ENCODE data around the gene STK35.
"Not testable (repeated sequence)": the region's sequence is repeated elsewhere in the genome, so short reads cannot be mapped to it uniquely, and the experiment has no call there.

The STK35 gene

DNA sequence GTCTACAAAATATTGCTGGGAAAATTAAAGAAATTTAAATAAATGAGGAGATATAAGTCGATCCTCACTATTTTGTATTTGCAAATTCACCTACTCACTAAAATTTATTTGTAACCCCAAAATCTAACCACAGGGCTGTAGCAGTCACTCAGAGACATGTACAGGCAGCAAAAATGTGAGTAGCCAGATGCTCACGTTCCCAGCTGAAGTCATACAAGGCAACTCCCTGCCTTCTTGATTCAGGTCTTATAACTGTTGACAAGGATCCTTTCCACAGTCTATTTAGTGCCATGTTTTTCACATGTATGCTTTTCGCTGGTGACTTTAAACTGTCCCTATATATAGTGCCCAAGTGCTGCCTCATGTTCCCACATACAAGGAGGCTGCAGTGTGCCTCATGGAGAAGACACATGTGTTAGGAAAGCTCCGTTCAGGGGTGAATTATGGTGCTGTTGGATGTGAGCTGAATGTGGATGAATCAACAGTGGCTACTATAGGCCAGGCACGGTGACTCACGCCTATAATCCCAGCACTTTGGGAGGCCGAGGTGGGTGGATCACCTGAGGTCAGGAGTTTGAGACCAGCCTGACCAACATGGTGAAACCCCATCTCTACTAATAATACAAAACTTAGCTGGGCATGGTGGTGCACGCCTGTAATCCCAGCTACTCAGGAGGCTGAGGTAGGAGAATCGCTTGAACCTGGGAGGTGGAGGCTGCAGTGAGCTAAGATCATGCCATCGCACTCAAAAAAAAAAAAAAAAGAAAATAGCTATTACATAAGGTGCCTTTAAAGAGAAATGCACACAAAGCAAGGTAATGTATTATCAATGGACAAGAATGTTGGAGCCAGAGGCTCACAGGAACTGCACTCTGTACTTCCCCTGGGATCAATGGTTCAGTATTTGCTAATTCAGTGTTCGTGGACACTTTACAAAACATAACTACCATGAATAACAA lies 55.3 kb downstream of the STK35 start:
- DNase-seq (ENCODE audit: low read depth in 1 of 2, low spot score in 1 of 2): no peak

DNA sequence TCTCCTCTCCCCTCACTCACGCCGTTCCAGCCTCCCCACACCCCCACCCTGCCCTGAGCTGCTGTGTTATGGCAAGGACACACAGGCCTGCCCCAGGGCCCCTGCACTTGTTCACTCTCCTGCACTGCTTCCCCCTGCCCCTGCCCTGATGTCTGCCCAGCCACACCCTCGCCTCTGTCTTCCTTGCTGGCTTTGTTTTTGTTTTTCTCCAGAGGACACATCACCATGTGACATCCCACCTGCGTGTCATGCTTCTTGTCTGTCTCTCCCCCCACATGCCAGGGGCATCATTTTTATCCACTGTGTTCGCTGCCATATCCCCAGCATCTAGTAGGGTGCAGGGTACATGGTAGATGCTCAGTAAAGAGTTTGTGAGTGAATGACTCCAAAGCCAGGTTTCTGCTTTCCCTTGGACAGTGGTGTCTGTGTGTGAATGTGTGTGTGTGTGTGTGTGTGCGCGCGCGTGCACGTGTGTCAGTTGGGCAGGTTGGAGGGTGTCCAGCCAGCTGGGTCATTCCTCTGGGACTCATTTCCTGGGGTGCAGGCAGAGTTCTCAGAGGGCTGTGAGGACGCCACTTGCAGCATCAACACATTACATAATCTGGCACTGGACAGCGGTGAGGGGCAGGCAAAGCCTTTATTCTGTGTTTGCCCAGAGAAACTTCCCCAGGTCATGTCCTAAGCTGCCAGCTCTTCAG lies 60.6 kb downstream of the STK35 start:
- DNase-seq (ENCODE audit: low read depth in 1 of 2, low spot score in 1 of 2): no peak

DNA sequence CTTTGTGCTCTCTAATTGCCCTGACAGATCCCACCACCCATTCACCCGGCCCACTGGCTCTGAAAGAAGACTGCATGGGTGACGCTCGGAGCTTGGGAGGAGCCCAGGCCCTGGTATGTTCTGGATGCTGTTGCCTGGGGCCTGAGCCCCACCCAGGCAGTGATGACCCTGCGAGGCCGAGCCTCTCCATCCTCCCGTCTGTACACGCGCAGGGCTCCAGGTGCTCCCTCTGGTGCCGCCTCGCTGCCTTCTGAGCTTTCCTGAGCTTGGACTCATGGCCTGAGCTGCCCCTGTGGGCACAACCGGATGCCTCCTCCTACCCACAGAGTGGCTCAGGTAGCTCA lies 61.2 kb downstream of the STK35 start:
- no peak for DNase-seq (ENCODE audit: low read depth in 1 of 2, low spot score in 1 of 2)

DNA sequence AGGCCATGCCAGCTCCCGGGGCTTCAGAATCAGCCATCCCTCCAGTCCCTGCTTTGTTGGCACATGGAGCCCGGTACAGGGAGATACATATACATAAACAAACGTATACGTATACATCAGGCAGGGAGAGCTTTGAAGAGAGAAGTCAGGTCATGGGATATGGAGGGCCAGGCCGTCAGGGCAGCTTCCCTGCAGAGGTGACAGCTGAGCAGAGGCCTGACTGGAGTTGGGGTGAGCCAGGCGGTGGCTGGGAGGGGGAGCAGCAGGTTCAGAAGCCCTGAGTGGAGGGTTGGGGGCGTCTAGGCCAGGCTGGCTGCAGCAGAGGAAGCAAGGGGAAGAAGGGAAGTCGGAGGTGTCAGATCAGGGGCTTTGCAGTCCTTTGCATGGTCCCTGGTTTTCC lies 61.7 kb downstream of the STK35 start:
- no peak for DNase-seq (ENCODE audit: low read depth in 1 of 2, low spot score in 1 of 2)

DNA sequence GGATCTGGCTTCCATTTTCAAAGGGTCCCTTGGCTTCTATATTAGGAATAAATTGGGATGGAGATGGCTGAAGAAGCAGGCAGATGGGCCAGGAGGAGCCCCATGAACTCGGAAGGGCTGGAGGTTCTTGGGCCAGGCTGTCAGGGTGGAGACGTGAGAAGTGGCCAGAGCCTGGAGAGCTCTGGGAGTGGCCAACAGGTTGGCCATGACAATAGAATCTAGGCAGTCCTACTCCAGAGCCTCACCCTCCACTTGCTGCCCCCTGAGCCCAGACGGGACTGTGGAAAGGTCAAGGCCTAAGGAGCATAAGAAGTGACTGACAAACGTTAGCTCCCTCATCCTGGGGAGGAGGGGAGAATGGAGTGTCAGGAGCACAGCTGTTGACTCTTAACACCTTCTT lies 62.1 kb downstream of the STK35 start:
- no peak for DNase-seq (ENCODE audit: low read depth in 1 of 2, low spot score in 1 of 2)

DNA sequence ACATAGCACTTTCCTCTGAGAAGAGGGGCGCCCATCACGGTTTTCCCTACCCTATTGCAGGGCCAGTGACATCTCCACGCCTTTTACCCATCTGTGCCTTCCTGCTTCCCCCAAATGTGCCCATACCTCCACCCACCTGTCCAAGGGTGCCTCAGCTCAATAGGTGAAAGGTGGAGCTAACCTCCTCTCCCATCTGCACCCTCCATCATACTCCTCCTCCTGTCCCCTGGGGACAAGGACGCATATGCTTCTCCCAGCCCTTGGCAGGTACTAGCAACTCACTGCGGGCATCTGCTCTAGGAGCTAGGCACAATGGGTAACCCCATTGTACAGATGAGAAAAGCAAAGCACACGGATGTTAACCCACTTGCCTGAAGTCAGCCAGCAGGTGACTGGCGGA lies 62.8 kb downstream of the STK35 start:
- DNase-seq (ENCODE audit: low read depth in 1 of 2, low spot score in 1 of 2): no peak

DNA sequence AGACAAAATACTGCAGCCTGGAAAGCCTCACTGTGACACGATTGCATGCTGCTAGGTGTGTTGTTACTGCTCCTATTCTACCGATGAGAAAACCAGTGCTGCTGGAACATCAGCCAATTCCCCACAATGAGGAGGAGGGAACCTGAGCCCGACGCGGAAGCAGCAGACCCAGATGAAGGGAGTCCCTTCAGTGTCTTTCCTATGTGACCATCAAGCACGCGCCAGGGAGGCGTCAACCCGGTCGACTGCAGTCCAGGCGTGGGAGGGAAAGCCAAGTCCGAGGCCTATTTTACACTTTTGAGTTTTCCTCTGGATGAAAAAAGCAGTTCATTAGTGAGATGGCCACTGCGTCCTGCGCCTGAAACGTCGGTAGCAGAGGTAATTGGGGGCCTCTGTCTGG lies 63.3 kb downstream of the STK35 start:
- DNase-seq (ENCODE audit: low read depth in 1 of 2, low spot score in 1 of 2): no peak

DNA sequence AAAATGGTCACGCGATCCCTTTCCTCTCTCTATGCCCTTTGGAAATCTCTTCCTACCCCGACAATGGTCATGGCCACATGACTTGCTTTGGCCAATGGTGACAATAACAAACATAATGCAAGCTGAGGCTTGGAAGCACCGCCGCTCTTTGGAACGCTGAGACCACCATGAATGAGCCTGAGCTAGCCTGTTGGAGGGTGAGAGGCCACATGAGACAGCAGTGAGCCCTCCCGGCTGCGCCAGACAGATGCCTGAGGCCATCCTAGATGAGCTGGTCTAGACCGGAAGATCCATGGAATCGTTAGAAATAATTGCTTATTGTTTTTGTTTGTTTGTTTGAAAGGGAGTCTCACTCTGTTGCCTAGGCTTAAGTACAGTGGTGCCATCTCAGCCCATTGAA lies 64.2 kb downstream of the STK35 start:
- DNase-seq (ENCODE audit: low read depth in 1 of 2, low spot score in 1 of 2): no peak

DNA sequence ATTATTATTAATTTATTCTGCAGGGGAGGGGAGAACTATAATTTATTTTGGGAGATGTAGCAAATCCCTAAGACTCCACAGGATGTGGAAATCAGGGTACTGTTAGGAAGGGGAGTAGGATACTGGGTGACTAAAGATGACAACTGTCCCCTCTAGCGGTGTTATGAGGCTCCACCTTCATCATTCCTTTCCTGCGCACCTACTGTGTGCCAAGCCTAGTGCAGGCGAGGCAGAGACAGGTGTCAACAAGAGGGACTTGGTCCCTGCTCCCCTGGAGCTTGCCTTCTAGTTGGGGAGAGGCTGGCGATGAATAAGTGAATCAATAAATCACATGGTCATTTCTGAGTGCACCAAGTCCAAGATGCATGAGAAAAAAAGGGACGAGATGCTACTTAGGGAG lies 65.5 kb downstream of the STK35 start:
- no peak for DNase-seq (ENCODE audit: low read depth in 1 of 2, low spot score in 1 of 2)

DNA sequence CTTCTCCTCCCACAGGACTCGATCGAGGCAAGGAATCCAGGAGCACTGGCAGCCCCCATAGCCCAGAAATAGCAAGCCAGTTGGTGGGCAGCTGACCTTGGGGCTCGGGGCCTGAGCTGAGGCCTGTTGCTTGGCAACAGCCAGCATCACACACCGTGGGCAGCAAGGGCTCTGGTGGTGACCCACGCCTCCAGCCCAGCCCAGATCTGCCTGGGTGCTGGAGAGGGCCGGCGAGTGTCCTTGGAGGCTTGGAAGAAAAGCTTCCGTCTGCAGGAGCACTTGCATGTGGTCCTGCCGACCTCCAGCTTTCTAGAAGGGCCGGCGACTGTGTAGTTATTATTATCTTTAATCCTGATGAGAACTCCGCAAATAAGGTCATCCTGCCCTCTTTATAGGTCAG lies 67.3 kb downstream of the STK35 start:
- DNase-seq (ENCODE audit: low read depth in 1 of 2, low spot score in 1 of 2): no peak

DNA sequence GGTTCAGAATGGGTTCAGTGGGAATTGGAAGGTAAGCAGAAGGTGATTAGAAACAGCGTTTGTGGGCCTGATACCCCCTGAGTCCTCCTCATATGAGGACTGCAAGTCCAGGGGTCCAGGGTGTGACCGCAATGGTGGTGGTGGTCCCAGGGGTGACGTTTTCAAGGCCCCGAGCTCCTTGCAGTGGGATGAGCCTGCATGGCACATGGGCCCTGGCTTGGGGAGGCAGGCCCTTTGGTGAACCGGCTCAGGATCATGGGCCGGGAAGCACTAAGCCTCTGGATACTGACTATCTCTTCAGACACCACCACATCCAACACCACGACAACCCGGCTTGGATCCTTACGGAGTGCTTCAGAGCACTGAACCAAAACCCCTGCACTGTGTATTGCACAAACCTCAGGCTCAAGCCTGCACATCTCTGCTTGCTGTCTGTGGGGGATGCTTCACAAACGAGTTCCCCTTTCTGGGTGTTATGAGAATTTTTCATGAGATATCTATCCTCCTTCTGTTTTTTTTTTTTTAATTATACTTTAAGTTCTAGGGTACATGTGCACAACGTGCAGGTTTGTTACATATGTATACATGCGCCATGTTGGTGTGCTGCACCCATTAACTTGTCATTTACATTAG lies 67.9 kb downstream of the STK35 start:
- no peak for DNase-seq (ENCODE audit: low read depth in 1 of 2, low spot score in 1 of 2)

DNA sequence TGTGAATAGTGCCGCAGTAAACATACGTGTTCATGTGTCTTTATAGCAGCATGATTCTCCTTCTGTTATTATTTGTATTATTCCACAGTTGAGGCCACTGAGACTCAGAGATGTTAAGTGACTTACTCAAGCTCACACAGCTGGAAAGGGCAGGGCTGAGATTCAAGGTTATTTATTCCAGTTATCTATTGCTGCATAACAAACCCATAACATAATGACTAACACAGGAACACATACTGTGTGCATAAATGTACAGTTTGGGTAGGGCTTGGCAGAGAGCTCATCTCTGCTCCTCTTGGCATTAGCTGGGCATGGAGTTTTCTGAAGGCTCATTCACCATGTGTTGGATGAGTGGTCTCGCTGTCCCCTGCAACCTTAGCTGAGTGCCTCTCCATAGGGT lies 68.8 kb downstream of the STK35 start:
- DNase-seq (ENCODE audit: low read depth in 1 of 2, low spot score in 1 of 2): no peak

DNA sequence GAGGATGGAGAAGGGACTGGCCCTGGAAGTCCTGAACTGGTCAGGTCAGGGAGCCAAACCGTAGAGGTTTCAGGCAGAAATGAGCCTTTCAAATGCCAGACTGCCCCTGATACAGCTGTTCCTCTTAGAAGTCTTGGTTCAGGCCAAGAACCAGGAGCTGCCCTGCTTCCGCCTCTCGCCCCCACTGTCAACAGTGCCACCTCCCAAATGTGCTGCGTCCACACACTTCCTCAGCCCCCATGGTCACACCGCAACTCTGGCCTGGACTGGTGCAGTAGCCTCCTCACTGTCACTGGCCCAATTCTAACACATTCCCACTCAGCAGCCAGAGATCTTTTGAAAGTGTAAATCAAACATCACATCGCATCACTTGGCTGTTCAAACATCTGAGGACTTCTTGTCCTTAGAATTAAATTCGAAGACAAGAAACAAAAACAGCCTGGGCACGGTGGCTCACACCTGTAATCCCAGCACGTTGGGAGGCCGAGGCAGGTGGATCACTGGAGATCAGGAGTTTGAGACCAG lies 69.7 kb downstream of the STK35 start:
- no peak for DNase-seq (ENCODE audit: low read depth in 1 of 2, low spot score in 1 of 2)

DNA sequence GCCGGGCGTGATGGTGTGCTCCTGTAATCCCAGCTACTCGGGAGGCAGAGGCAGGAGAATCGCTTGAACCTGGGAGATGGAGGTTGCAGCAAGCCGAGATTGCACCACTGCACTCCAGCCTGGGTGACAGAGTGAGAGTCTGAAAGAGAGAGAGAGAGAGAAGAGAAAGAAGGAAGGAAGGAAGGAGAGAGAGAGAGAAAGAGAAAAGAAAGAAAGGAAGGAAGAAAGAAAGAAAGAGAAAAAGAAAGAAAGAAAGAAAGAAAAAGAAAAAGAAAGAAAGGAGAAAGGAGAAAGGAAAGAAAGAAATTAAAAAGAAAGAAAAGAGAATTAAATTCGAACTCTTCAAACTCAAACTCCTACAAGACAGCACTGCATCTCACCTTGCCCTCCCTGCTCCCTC lies 70.2 kb downstream of the STK35 start:
- not testable (repeated sequence) for DNase-seq (ENCODE audit: low read depth in 1 of 2, low spot score in 1 of 2)

DNA sequence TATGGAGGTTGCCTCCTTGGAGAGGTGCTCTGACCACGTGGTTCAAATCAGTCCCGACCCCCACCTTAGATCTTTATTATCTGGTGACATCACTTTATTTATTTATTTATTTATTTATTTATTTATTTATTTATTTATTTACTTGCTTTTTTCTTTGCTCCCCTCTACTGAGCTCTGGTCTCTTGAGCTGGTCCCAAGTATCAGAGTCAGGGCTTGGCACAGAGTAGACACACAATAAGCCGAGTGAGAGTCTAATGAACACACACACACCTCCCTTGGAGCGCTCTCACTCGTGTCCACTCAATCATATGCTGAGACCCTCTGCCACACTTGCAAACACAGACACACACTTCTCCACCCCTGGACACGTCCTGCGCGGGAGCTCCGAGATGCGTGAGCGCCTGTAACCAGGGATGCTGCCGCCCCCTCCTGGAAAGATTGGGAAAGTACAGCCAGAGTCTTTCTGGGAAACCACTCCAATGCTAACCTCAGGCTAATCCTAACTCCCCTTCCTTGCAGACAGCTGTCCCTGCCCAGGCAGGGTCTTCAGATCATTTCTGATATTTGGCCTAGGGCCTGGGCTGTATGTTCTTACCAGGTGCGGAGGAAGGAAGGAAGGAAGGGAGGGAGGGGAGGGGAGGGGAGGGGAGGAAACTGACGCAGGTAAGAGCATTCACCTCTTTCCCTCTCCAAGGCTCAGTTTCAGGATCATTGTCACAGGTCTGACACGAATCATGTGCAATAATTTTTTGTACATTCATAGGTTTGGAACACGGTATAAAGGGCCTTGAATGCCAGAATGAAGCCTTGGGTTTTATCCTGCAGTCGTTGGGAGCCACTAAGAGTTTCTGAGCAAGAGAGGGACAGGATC lies 70.9 kb downstream of the STK35 start:
- peak; percentile 38 to 47 for DNase-seq (ENCODE audit: low read depth in 1 of 2, low spot score in 1 of 2)

DNA sequence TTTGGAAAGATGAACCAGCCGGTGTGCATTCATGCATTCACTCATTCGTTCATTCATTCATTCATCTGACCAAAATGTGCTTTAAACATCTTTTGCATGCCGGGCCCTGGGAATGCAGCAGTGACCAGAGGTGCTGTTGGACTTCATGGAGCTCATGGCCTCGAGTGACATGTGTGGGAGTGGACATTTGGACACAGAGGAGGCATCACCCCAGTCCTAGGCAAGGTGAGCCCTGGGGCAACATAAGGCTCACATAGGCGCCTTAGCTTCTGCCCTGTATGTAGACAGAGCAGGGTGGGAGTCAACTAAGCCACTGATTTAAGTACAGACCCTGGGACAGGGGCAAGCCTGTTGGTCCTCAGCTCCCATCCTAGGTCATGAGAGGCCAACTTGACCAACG lies 71.6 kb downstream of the STK35 start:
- no peak for DNase-seq (ENCODE audit: low read depth in 1 of 2, low spot score in 1 of 2)

DNA sequence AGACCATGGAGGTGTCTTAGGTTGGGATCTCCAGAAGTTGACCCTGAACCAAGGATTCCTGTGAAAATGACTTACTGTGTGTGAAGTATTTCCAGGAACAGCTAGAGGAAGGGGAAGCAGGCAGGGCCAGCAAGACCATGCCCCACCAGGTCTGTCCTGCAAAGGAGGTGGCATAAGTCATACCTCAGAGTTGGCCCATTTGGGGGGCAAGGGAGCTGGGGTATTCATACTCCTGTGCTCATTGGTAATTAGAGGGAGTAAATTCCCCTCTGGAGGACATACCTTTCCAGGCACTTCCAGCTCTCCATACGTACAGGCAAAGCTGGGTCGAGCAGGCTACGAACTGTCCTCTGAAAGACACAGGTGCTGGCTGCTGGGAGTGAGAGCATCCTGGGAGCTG lies 72.4 kb downstream of the STK35 start:
- DNase-seq (ENCODE audit: low read depth in 1 of 2, low spot score in 1 of 2): no peak

DNA sequence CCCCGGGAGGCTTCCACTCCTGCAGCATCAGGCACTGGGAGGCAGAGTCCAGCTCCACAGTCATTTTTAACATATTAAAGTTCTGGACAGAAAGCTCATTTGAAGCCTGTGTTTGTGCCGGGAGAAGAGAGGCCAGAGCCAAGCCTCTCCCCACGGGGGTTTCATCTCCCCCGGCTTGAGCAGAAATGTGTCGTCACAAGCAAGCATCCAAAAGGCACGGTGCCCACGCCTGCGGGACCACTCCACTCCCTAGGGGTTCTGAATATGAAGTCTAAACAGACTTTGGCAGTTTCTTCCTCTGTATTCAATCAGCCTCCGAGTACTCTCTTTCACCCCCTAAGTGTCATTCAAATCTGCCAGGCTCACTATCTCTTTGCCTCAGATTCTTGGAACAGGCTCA lies 75.3 kb downstream of the STK35 start:
- DNase-seq (ENCODE audit: low read depth in 1 of 2, low spot score in 1 of 2): no peak

DNA sequence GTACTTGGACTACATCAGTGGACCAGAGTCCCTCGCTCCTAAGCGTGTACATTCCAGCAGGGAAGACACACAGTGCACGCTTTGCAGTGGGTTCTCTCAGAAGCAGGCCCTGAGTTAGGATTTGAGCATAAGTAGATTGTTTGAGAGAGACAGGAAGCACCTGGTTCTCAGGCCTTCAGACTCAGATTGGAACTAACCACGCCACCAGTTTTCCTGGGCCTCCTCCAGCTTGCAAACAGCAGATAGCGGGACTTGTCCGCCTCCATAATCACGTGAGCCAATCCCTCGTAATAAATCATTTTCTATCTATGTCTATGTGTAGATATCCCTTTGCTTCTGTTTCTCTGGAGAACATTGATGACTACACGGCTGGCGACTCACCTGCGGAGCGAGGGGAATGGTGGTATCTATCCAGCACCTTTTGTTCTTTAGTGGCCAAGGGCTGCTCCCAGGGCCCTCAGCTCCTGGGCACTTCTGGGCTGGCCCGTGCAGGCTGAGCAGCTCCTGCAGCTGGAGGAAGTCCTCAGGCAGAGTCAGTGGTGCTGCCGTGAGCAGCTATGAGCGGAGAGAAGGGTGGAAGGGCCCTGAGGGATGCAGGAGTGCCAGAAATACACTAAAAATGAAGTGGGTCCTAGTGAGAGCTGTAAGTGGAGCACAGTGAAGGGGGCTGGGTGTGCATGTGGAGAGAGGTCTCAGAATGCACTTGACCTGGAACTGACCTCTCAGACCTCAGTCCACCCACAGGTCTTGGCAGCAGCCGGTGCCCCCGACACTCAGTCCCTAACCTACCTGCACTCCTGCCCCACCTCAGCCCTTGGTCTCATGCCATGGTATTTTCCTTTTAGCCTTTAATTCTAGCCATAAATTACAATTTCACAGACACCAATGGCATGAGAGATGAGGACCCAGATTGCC lies 76.9 kb downstream of the STK35 start:
- DNase-seq (ENCODE audit: low read depth in 1 of 2, low spot score in 1 of 2): no peak

DNA sequence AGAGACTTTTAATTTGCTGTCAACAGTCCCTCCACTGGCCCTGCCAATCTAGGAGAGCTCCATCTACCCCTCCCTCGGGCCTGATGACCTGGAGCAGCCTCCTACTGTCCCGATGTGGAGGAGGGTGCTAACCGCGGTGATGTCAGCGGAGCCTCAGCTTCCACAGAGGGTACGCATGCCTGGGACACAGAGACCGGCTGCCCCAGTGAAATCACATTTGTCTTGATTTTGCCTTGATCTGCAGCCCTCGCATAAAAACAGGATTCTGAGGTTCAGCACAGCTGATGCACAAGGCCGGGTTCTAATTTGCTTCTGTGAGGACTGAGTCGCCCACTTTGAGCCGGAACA lies 77.6 kb downstream of the STK35 start:
- DNase-seq (ENCODE audit: low read depth in 1 of 2, low spot score in 1 of 2): no peak

All from stimulated activated CD4-positive, alpha-beta T cell treated with anti-CD3 and anti-CD28 coated beads, Interleukin-15, amount 100 ng/mL, for 1 hour (primary cell).